HEK293 (cell line): Measurements from ENCODE around the gene LDLRAP1.

Experiments
- CTCF ChIA-PET: fragments of 350-600 bp; formaldehyde crosslinking; extraction: SDS; loops from one replicate; lab custom pipeline; 2021; ENCODE audit warnings: antibody characterized with exemption; lab: Yijun Ruan, JAX
- POLR2A ChIA-PET: fragments of 300-600 bp; formaldehyde crosslinking; extraction: SDS; loops from one replicate; lab custom pipeline; 2020; ENCODE audit warnings: antibody characterized with exemption, inconsistent platforms; lab: Yijun Ruan, JAX
- H3K27ac ChIP-seq: fragments of 200-500 bp; sonication (Bioruptor generic); 2 replicates; pipeline ENCODE4 v1.5.1; 2014; ENCODE audit warnings: low read depth, low read length, control low read depth, inconsistent platforms; ENCODE audit errors: extremely low read depth
- H3K36me3 ChIP-seq, 2 experiments: fragments of 200-500 bp in 1 of 2; sonication (Bioruptor generic) in 1 of 2; 1 replicate in 1 of 2; 2 replicates in 1 of 2; pipeline ENCODE4 v1.5.1; 2014 to 2017; ENCODE audit warnings: inconsistent platforms in 2 of 2, low read length in 2 of 2; ENCODE audit not compliant: control insufficient read depth in 2 of 2, insufficient read depth in 1 of 2
- H3K4me1 ChIP-seq: fragments of 200-500 bp; sonication (Bioruptor generic); 2 replicates; pipeline ENCODE4 v1.5.1; 2014; ENCODE audit warnings: mild to moderate bottlenecking, low read length, inconsistent platforms; ENCODE audit not compliant: control insufficient read depth, insufficient read depth
- H3K4me3 ChIP-seq: 2 replicates; pipeline ENCODE4 v1.5.1; 2011; ENCODE audit warnings: low read depth, mild to moderate bottlenecking, control low read depth, low read length, moderate library complexity
- H3K9me3 ChIP-seq: fragments of 200-500 bp; sonication (Bioruptor generic); 2 replicates; pipeline ENCODE4 v1.5.1; 2014; ENCODE audit warnings: low read depth, low read length, inconsistent platforms; ENCODE audit not compliant: control insufficient read depth, insufficient read depth
- AEBP2 ChIP-seq: fragments of 450-650 bp; formaldehyde crosslinking; IDR thresholded peaks from 2 replicates; pipeline ENCODE4 v1.5.1; 2016; ENCODE audit warnings: missing biosample characterization, missing genetic modification characterization, borderline replicate concordance
- CTCF ChIP-seq: fragments of 450-650 bp; formaldehyde crosslinking; IDR thresholded peaks from 2 replicates; pipeline ENCODE4 v1.5.1; 2016; ENCODE audit warnings: missing biosample characterization, missing genetic modification characterization
- KLF1 ChIP-seq: fragments of 450-650 bp; formaldehyde crosslinking; IDR thresholded peaks from 2 replicates; pipeline ENCODE4 v1.5.1; 2016; ENCODE audit warnings: missing biosample characterization, missing genetic modification characterization
- RBAK ChIP-seq: fragments of 450-650 bp; formaldehyde crosslinking; IDR thresholded peaks from 2 replicates; pipeline ENCODE4 v1.5.1; 2016; ENCODE audit warnings: missing biosample characterization, missing genetic modification characterization
- SCRT2 ChIP-seq: fragments of 450-650 bp; formaldehyde crosslinking; IDR thresholded peaks from 2 replicates; pipeline ENCODE4 v1.5.1; 2016; ENCODE audit warnings: missing biosample characterization, missing genetic modification characterization
- ZBTB7A ChIP-seq: fragments of 450-650 bp; formaldehyde crosslinking; IDR thresholded peaks from 2 replicates; pipeline ENCODE4 v1.5.1; 2016; ENCODE audit warnings: low read depth, missing biosample characterization, missing genetic modification characterization
- ZFP69B ChIP-seq: fragments of 450-650 bp; formaldehyde crosslinking; IDR thresholded peaks from 2 replicates; pipeline ENCODE4 v1.5.1; 2016; ENCODE audit warnings: missing biosample characterization, missing genetic modification characterization
- ZIC2 ChIP-seq: fragments of 450-650 bp; formaldehyde crosslinking; IDR thresholded peaks from 2 replicates; pipeline ENCODE4 v1.5.1; 2016; ENCODE audit warnings: missing biosample characterization, missing genetic modification characterization
- ZNF155 ChIP-seq: fragments of 450-650 bp; formaldehyde crosslinking; IDR thresholded peaks from 2 replicates; pipeline ENCODE4 v1.5.1; 2016; ENCODE audit warnings: missing biosample characterization, missing genetic modification characterization
- ZNF16 ChIP-seq: fragments of 450-650 bp; formaldehyde crosslinking; IDR thresholded peaks from 2 replicates; pipeline ENCODE4 v1.5.1; 2016; ENCODE audit warnings: low read depth, missing biosample characterization, missing genetic modification characterization
- ZNF184 ChIP-seq: fragments of 450-650 bp; IDR thresholded peaks from 2 replicates; pipeline ENCODE4 v1.5.1; 2018; ENCODE audit warnings: missing biosample characterization, mild to moderate bottlenecking, missing genetic modification characterization
- ZNF23 ChIP-seq: fragments of 450-650 bp; formaldehyde crosslinking; IDR thresholded peaks from 2 replicates; pipeline ENCODE4 v1.5.1; 2016; ENCODE audit warnings: missing biosample characterization, missing genetic modification characterization, borderline replicate concordance
- ZNF324 ChIP-seq: fragments of 450-650 bp; formaldehyde crosslinking; IDR thresholded peaks from 2 replicates; pipeline ENCODE4 v1.5.1; 2016; ENCODE audit warnings: missing biosample characterization, missing genetic modification characterization
- ZNF37A ChIP-seq: fragments of 450-650 bp; IDR thresholded peaks from 2 replicates; pipeline ENCODE4 v1.5.1; 2018; ENCODE audit warnings: missing biosample characterization, missing genetic modification characterization
- ZNF391 ChIP-seq: fragments of 450-650 bp; formaldehyde crosslinking; IDR thresholded peaks from 2 replicates; pipeline ENCODE4 v1.5.1; 2016; ENCODE audit warnings: low read depth, missing biosample characterization, missing genetic modification characterization, borderline replicate concordance
- ZNF398 ChIP-seq: fragments of 450-650 bp; formaldehyde crosslinking; IDR thresholded peaks from 2 replicates; pipeline ENCODE4 v1.5.1; 2017; ENCODE audit warnings: missing biosample characterization, missing genetic modification characterization
- ZNF426 ChIP-seq: fragments of 450-650 bp; formaldehyde crosslinking; IDR thresholded peaks from 2 replicates; pipeline ENCODE4 v1.5.1; 2017; ENCODE audit warnings: missing biosample characterization, missing genetic modification characterization, mild to moderate bottlenecking, inconsistent platforms, moderate library complexity
- ZNF560 ChIP-seq: fragments of 450-650 bp; formaldehyde crosslinking; IDR thresholded peaks from 2 replicates; pipeline ENCODE4 v1.5.1; 2017; ENCODE audit warnings: missing biosample characterization, missing genetic modification characterization, borderline replicate concordance
- ZNF664 ChIP-seq: fragments of 450-650 bp; formaldehyde crosslinking; IDR thresholded peaks from 2 replicates; pipeline ENCODE4 v1.5.1; 2016; ENCODE audit warnings: missing biosample characterization, missing genetic modification characterization
- ZNF677 ChIP-seq: fragments of 450-650 bp; IDR thresholded peaks from 2 replicates; pipeline ENCODE4 v1.5.0; 2018; ENCODE audit warnings: missing biosample characterization, mild to moderate bottlenecking, missing genetic modification characterization, moderate library complexity
- ZNF692 ChIP-seq: fragments of 450-650 bp; formaldehyde crosslinking; IDR thresholded peaks from 2 replicates; pipeline ENCODE4 v1.5.1; 2016; ENCODE audit warnings: missing biosample characterization, missing genetic modification characterization
- ZNF747 ChIP-seq: fragments of 450-650 bp; formaldehyde crosslinking; IDR thresholded peaks from 2 replicates; pipeline ENCODE4 v1.5.1; 2016; ENCODE audit warnings: missing biosample characterization, missing genetic modification characterization
- ZSCAN23 ChIP-seq: fragments of 450-650 bp; formaldehyde crosslinking; IDR thresholded peaks from 2 replicates; pipeline ENCODE4 v1.5.1; 2016; ENCODE audit warnings: missing biosample characterization, missing genetic modification characterization
- ZSCAN30 ChIP-seq: fragments of 450-650 bp; IDR thresholded peaks from 2 replicates; pipeline ENCODE4 v1.5.1; 2018; ENCODE audit warnings: missing biosample characterization, mild to moderate bottlenecking, missing genetic modification characterization, moderate library complexity
- ZSCAN4 ChIP-seq: fragments of 450-650 bp; formaldehyde crosslinking; IDR thresholded peaks from 2 replicates; pipeline ENCODE4 v1.5.1; 2017; ENCODE audit warnings: missing biosample characterization, missing genetic modification characterization

The LDLRAP1 gene

GRCh38 chr1:25568834-25569596, 25.6 kb downstream of the LDLRAP1 start (continued):
- no peak for TF ChIP-seq CTCF
- peak; percentile 82 for TF ChIP-seq SCRT2 (tag by site-specific recombination)
- TF ChIP-seq AEBP2 (tag by site-specific recombination) = no peak
- TF ChIP-seq ZNF23 (tag by site-specific recombination) = no peak
- TF ChIP-seq ZNF16 = no peak
- TF ChIP-seq ZSCAN4 (tag by site-specific recombination) = 0 out of 2 replicates have a peak, but pooled peaks have one; percentile 10
- peak; percentile 77 for TF ChIP-seq ZNF398 (tag by site-specific recombination)
- TF ChIP-seq ZIC2 (tag by site-specific recombination) = peak; percentile 97
- TF ChIP-seq ZNF560 = no peak
- no peak; the same call in 1 of the 2 replicates for TF ChIP-seq ZNF391 (tag by site-specific recombination)
- no peak for TF ChIP-seq ZSCAN23 (tag by site-specific recombination)
- peak; percentile 98 for TF ChIP-seq ZNF692 (tag by site-specific recombination)
- TF ChIP-seq KLF1 (tag by site-specific recombination) = peak; percentile 43
- TF ChIP-seq ZSCAN30 (tag by site-specific recombination) = no peak

GRCh38 chr1:25569597-25570396, 26.4 kb downstream of the LDLRAP1 start:
- H3K9me3 ChIP-seq = no peaks in the 10 kb centered on the region
- ChIA-PET CTCF (interaction anchor here (1.6 kb wide), 1 partner anchor 10 kb away, joined by 6 read pairs; no protein-coding TSS in a partner anchor), POLR2A (interaction anchor here (0.9 to 1.6 kb wide), 3 partner anchors 10 to 21 kb away, joined by 3 to 4 read pairs (median 4); no protein-coding TSS in a partner anchor)
- peaks cover 0 to 3% of the 10 kb centered on the region in 2 experiments; a peak in 1 of 3 replicates for H3K36me3 ChIP-seq
- no peak overlapping the region for H3K27ac ChIP-seq
- H3K4me1 ChIP-seq = peaks cover 5% of the 10 kb centered on the region
- no peak overlapping the region for H3K4me3 ChIP-seq
- TF ChIP-seq ZFP69B (tag by site-specific recombination) (no peak), ZBTB7A (no peak), ZNF184 (tag by site-specific recombination) (no peak), SCRT2 (tag by site-specific recombination) (peak; percentile 76), AEBP2 (tag by site-specific recombination) (no peak), ZNF37A (tag by site-specific recombination) (no peak), ZNF324 (tag by site-specific recombination) (no peak), RBAK (tag by site-specific recombination) (no peak), ZNF747 (tag by site-specific recombination) (no peak), KLF1 (tag by site-specific recombination) (peak; percentile 16; the same call in 1 of the 2 replicates), ZNF664 (tag by site-specific recombination) (peak; percentile 98), ZNF426 (tag by site-specific recombination) (no peak), ZNF155 (tag by site-specific recombination) (no peak), ZNF677 (tag by site-specific recombination) (no peak)
